ENCODE measurements around the gene ARRB1. TPM values are rescaled to one million over a fixed set of nuclear protein-coding genes. Genes with fewer than 3 reads are reported as not detected.
"Not testable (repeated sequence)": the region's sequence is repeated elsewhere in the genome, so short reads cannot be mapped to it uniquely, and the experiment has no call there.

Gene ARRB1
- total RNA-seq, 1 donor from 2014 or later = 22.7 TPM

DNA sequence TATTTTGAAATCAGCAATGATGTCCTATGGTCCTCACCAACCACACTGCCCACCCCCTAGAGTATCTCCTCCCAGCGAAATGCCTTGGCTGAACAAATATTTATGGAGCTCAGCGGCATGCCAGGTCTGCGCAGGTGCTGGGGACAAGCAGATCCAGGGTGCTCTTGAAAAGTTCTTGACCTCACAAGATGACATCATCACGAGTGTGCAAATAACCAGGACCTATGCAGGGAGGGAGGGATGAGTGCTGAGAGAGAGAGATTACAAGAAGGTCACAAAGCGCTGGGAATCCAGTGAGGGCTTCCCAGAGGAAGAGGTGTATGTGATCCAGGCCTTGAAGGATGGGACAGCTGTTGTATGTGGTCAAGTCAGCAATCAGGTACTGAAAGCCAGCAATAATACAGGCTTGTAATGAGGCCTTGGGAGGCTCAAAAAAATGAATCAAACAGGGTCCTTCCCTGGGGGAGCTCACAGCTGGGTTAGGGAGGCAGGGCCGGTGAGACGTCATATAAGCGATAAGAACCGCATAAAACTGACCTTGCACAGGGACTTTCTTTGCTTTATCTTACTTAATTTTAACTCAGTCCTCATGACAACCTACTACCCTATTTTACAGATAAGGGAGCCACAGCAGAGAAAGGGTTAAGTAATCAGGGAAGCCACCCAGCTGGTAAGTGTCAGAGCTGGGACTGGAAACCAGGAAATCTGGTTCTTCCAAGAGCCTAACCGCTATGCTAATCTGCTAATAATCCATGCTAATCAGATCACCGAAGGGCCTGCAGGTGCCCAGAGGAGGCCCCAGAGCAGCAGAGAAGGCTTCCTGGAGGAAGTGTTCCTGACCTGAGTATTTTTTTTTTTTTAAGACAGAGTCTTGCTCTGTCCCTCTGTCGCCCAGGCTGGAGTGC lies 8.2 kb downstream of the ARRB1 start:
- peak overlapping the region; percentile 1 for H3K27ac Mint-ChIP-seq
- no peak for DNase-seq
- H3K27me3 Mint-ChIP-seq = no peaks in the 10 kb centered on the region
- intact Hi-C loops (cut with micrococcal nuclease) = loop anchor here (10.0 kb wide), 1 partner anchor 418 kb away; no protein-coding TSS in a partner anchor
- no peaks in the 10 kb centered on the region for H3K9me3 Mint-ChIP-seq
- H3K4me1 Mint-ChIP-seq = peaks cover 80% of the 10 kb centered on the region
- H3K4me3 Mint-ChIP-seq = no peak overlapping the region
- no peaks in the 10 kb centered on the region for H3K36me3 Mint-ChIP-seq (ENCODE audit: low read depth)

DNA sequence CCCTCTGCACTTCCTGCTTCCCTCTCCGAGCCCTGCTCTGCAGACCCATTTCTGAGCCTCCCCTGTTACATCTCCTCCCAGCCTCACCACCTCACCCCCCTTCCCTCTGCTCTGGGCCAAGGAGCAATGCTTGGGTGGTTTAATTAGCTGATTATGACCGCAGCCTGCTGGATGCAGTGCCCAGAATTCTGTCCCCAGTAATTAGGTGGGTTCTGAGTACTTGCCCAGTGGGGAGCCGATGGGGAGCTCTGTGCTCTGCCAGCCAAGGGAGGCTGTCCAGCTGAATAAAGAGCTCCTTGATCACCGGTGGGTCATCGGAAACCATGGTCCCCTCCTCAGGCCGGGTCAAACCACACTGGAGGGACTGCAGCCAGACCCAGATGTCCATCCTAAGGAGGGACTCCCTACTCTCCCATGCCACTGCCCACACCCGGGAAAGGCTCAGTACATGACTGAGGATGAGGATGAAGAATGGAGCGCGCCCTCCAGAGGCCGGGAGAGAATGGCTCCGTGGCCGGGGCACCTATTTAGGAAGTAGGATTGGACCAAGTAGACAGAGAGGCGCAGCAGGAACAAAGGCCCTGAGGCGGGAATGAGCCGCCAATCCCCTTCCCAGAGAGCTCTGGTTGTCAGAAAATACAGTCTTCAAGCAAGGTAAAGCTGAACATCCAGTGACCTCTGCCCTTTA lies 9.1 kb downstream of the ARRB1 start:
- H3K27me3 Mint-ChIP-seq = no peaks in the 10 kb centered on the region
- no peak overlapping the region for H3K4me3 Mint-ChIP-seq

DNA sequence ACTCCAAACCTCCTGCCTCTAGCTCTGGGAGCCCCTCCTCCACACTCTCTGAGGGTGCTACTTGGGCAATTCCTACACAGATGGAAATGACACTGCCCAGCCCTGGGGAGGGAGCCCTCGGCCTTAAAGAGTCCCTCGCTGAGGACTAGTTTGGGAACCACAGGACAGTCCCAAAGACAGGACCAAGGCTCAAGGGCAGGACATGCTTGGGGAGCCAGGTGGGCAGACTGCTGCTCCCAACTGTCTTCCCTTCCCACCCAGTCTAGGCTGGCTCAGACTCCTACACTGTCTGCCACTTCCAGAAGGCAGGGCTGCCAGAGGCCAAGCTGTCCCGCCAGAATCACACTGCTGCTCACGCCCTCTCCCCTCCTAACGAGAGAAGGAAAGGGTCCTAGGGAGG lies 9.8 kb downstream of the ARRB1 start:
- Mint-ChIP-seq H3K9me3 (no peaks in the 10 kb centered on the region), H3K4me3 (no peak overlapping the region), H3K27ac (peak overlapping the region; percentile 80), H3K27me3 (no peaks in the 10 kb centered on the region), H3K4me1 (peaks cover 84% of the 10 kb centered on the region), H3K36me3 (ENCODE audit: low read depth) (peaks cover 5% of the 10 kb centered on the region)
- intact Hi-C loops (cut with micrococcal nuclease) = loop anchor here (10.0 kb wide), 1 partner anchor 417 kb away; no protein-coding TSS in a partner anchor
- DNase-seq = no peak

More for the DNA sequence above, 9.1 kb downstream of the ARRB1 start:
- peaks cover 1% of the 10 kb centered on the region for H3K36me3 Mint-ChIP-seq (ENCODE audit: low read depth)
- peaks cover 80% of the 10 kb centered on the region for H3K4me1 Mint-ChIP-seq
- no peak for DNase-seq
- no peaks in the 10 kb centered on the region for H3K9me3 Mint-ChIP-seq
- peak overlapping the region; percentile 80 for H3K27ac Mint-ChIP-seq
- intact Hi-C loops (cut with micrococcal nuclease) = loop anchor here (10.0 kb wide), 1 partner anchor 418 kb away; no protein-coding TSS in a partner anchor

DNA sequence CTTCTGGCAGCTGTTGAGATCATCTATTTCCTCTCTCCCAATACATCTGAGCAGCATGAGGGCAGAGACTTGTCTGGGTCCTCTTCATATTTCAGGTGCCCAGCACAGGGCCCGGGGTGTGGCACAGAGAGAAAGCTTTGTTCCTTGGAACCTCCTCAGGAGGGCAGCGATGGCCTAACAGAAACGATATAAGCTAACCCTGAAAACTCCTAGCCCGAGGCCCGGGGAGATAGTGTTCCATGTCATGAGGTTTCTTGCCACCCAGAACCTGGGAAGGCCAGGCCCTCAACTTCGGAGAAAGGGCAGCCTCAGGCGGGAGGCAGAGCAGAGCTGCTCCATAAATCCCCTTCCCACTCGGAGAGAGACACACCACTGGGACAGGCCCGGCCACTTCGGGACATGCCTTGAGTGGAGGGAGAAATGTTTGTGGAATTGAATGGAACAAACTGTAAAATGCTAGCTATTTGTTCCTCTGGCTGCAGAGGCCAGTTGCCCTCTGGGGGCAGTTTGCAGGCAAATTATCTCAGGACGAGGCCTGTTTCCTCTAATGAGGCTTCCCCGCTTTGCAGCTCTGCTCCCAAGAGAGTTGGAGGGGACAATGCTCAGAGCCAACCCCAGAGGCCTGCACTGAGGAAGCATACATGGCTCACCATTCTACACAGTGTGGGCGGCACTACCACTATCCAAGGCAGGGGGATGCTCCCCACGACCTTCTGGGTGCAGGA lies 11.6 kb downstream of the ARRB1 start:
- Mint-ChIP-seq H3K27me3 (no peaks in the 10 kb centered on the region), H3K4me3 (peak overlapping the region; percentile 65), H3K4me1 (peaks cover 71% of the 10 kb centered on the region), H3K9me3 (no peaks in the 10 kb centered on the region), H3K36me3 (ENCODE audit: low read depth) (peaks cover 5% of the 10 kb centered on the region), H3K27ac (peak overlapping the region; percentile 80)
- intact Hi-C loops (cut with micrococcal nuclease) = loop anchor here (1.0 to 10.0 kb wide), 2 partner anchors 12 to 415 kb away; no protein-coding TSS in a partner anchor
- no peak for DNase-seq

DNA sequence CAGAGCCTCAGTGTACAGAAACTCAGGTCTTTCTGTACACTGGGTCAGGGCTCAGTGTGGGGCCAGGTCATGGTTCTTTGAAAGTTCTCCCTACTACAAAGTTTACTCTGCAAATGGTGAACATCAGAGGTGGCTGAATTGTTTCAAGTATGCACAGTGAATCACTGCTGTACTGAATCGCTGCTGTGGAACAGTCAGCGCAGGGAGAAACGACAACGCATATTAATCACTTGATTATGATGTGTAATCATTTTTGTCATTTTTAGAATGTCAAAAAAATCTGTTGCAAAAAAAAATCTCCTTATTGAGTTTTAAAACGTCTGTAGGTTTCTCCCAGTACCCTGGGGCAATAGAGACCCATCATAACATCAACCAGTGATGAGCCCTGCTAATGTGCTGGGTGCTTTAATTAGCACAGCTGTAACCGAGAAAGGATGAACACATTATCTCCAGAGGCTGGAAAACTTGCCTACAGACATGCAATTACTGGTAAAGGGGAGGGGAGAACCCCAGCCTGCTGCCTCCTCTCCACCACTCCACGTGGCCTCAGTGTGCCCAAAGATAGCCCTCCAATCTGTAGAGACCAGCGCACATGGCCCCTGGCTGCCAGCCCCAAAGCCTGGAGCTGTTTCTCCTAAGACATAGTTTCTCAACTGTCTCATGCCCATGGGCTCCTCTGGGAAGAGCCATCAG lies 12.8 kb downstream of the ARRB1 start:
- no peak for DNase-seq
- intact Hi-C loops (cut with micrococcal nuclease) = loop anchor here (1.0 kb wide), 1 partner anchor 9 kb away; no protein-coding TSS in a partner anchor
- H3K4me3 Mint-ChIP-seq = peak overlapping the region; percentile 36
- peak overlapping the region; percentile 65 for H3K27ac Mint-ChIP-seq
- peaks cover 7% of the 10 kb centered on the region for H3K36me3 Mint-ChIP-seq (ENCODE audit: low read depth)
- H3K4me1 Mint-ChIP-seq = peaks cover 70% of the 10 kb centered on the region
- H3K27me3 Mint-ChIP-seq = no peaks in the 10 kb centered on the region
- H3K9me3 Mint-ChIP-seq = no peaks in the 10 kb centered on the region

DNA sequence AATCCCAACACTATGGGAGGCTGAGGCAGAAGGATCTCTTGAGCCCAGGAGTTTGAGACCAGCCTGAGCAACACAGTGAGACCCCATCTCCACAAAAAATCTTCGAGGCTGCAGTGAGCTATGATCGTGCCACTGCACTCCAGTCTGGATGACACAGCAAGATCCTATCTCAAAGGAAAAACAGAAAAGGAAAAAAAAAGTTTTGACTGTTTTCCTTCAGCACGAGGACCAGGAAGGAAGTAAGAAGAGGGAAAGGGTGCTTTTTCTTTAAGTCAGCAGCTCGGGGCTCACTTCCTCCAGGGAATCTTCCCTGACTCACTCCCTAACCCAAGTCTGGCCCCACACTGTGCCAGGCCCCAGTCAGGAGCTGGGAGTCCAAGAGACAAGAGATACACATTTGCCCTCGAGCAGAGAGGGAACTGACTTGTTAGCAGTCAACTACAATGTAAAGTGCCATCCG lies 14.2 kb downstream of the ARRB1 start:
- no peaks in the 10 kb centered on the region for H3K9me3 Mint-ChIP-seq
- intact Hi-C loops (cut with micrococcal nuclease) = no loop called here
- no peak for DNase-seq
- H3K27me3 Mint-ChIP-seq = no peaks in the 10 kb centered on the region
- H3K36me3 Mint-ChIP-seq (ENCODE audit: low read depth) = peaks cover 9% of the 10 kb centered on the region
- no peak overlapping the region for H3K27ac Mint-ChIP-seq
- no peak overlapping the region for H3K4me3 Mint-ChIP-seq
- peaks cover 65% of the 10 kb centered on the region for H3K4me1 Mint-ChIP-seq

DNA sequence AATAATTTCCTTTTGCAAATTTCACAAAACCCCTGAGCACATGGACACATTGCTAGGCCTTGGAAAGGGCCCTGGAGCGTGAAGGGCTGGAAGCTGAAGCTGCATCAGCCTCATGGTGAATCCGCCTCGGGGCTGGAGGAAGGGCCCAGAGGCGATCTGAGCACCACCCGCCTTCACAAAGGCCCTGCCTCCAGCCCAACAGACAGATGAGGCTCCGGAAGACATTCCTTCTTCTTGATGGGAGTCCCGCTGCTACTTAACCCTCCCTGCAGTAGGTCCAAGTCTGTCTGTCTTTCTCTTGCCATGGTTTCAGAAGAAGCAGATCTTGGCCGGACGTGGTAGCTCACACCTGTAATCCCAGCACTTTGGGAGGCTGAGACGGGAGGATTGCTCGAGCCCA lies 16.5 kb downstream of the ARRB1 start:
- H3K27ac Mint-ChIP-seq = no peak overlapping the region
- no peak overlapping the region for H3K4me3 Mint-ChIP-seq
- H3K36me3 Mint-ChIP-seq (ENCODE audit: low read depth) = peaks cover 17% of the 10 kb centered on the region
- H3K27me3 Mint-ChIP-seq = no peaks in the 10 kb centered on the region
- intact Hi-C loops (cut with micrococcal nuclease) = no loop called here
- H3K4me1 Mint-ChIP-seq = peaks cover 55% of the 10 kb centered on the region
- peaks cover 4% of the 10 kb centered on the region for H3K9me3 Mint-ChIP-seq
- DNase-seq = no peak

DNA sequence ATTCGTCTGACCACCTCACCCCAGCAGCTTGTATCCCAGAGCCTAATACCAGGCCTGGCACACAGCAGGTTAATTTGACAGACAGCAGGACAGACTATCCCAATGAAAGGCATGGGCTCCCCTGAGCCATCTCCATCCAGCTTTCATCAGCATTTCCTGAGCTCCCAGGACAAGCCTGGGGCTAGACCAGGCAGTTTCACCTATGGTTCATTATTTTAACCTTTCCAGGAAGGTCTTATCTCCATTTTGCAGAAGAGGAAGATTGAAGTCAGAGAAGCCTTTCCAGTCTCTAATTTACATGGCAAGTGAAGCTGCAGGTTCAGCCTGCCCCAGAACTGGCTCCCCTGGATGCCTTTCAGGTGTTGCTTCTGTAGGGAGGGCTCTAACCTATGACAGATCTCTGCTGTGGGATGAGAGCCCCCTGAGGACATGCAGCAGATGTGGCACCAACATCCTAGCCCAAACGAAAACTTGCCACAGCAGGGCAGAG lies 17.0 kb downstream of the ARRB1 start:
- no peaks in the 10 kb centered on the region for H3K27me3 Mint-ChIP-seq
- peak overlapping the region; percentile 35 for H3K27ac Mint-ChIP-seq
- H3K36me3 Mint-ChIP-seq (ENCODE audit: low read depth) = peaks cover 17% of the 10 kb centered on the region
- H3K9me3 Mint-ChIP-seq = peaks cover 4% of the 10 kb centered on the region
- peaks cover 56% of the 10 kb centered on the region for H3K4me1 Mint-ChIP-seq
- H3K4me3 Mint-ChIP-seq = no peak overlapping the region
- intact Hi-C loops (cut with micrococcal nuclease) = no loop called here
- no peak for DNase-seq

DNA sequence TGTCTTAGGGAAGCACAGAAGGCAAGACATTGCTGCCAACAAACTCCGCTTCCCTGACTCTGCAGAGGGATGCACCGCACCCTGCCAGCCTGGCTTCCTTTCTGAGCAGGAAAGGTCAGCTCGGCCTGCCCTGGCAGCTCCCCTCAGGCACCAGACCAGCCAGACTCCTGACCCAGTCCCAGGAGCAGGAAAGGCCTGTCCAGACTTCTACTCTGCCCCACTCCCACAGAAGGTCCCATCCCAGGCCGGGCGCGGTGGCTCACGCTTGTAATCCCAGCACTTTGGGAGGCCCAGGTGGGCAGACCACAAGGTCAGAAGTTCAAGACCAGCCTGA lies 17.7 kb downstream of the ARRB1 start:
- Mint-ChIP-seq H3K27me3 (no peaks in the 10 kb centered on the region), H3K36me3 (ENCODE audit: low read depth) (peaks cover 17% of the 10 kb centered on the region), H3K27ac (no peak overlapping the region), H3K9me3 (peaks cover 4% of the 10 kb centered on the region), H3K4me1 (peaks cover 56% of the 10 kb centered on the region), H3K4me3 (no peak overlapping the region)
- intact Hi-C loops (cut with micrococcal nuclease) = no loop called here
- no peak for DNase-seq

DNA sequence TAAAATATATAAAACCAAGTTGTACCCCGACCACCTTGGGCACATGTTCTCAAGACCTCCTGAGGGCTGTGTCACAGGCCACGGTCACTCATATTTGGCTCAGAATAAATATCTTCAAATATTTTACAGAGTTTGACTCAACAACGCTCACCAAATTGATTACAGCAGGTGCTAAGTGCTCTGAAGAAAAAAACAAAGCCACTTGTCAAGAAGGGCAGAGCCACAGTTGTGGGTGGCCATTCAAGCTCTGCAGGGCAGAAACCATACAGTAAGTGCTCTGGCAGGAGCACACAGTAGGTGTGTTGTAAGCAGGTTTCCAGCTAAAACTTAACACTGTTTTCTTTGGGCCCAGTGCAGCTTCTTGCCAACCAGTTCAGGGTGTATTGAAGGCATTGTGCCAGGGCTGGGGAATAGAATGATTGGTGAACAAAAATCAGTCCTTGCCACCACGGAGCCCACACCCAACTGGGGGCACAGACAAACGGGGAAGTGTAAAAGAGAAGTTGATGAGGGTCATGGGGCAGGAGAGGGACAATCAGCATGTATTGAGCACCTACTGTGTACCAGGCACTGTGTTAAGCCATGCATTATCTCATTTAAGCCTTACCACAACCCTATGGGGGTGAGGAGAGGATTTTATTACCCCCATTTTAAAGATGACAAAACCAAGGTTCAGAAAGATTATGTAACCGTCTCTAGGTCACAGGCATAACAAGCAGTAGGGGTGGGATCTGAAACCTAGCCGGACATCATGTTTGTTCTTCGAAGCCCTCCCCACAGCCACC lies 18.2 kb downstream of the ARRB1 start:
- H3K4me1 Mint-ChIP-seq = peaks cover 57% of the 10 kb centered on the region
- DNase-seq = no peak
- intact Hi-C loops (cut with micrococcal nuclease) = no loop called here
- peaks cover 17% of the 10 kb centered on the region for H3K36me3 Mint-ChIP-seq (ENCODE audit: low read depth)
- H3K27me3 Mint-ChIP-seq = no peaks in the 10 kb centered on the region
- H3K9me3 Mint-ChIP-seq = peaks cover 4% of the 10 kb centered on the region
- H3K4me3 Mint-ChIP-seq = no peak overlapping the region
- no peak overlapping the region for H3K27ac Mint-ChIP-seq

DNA sequence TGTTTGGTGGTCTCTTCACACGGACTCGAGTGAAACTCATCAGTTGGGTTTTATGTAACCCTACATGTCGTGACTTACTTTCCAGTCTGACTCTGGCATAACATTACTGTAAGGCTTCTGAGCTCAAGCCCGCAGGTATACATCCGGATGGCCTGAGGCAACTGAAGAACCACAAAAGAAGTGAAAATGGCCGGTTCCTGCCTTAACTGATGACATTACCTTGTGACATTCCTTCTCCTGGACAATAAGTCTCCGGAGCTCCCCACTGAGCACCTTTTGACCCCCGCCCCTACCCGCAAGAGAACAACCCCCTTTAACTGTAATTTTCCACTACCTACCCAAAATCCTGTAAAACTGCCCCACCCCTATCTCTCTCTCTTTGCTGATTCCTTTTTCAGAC lies 19.7 kb downstream of the ARRB1 start:
- DNase-seq; H3K27me3 Mint-ChIP-seq; H3K9me3 Mint-ChIP-seq; H3K4me3 Mint-ChIP-seq; intact Hi-C loops (cut with micrococcal nuclease); H3K27ac Mint-ChIP-seq: not testable (repeated sequence)
- peaks cover 48% of the 10 kb centered on the region for H3K4me1 Mint-ChIP-seq
- H3K36me3 Mint-ChIP-seq (ENCODE audit: low read depth) = peaks cover 15% of the 10 kb centered on the region

DNA sequence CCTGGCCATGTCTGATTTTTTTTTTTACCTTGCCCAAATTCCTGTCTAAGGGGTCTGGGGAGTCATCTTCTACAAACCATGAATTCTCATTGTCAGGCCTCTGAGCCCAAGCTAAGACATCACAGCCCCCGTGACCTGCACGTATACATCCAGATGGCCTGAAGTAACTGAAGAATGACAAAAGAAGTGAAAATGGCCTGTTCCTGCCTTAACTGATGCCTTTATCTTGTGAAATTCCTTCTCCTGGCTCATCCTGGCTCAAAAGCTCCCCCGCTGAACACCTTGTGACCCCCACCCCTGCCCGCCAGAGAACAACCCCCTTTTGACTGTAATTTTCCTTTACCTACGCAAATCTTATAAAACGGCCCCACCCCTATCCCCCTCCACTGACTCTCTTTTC lies 20.2 kb downstream of the ARRB1 start:
- H3K27ac Mint-ChIP-seq; intact Hi-C loops (cut with micrococcal nuclease); DNase-seq; H3K27me3 Mint-ChIP-seq; H3K4me3 Mint-ChIP-seq; H3K9me3 Mint-ChIP-seq: not testable (repeated sequence)
- H3K36me3 Mint-ChIP-seq (ENCODE audit: low read depth) = peaks cover 15% of the 10 kb centered on the region
- peaks cover 47% of the 10 kb centered on the region for H3K4me1 Mint-ChIP-seq
